Stimulated activated CD8-positive, alpha-beta memory T cell treated with anti-CD3 and anti-CD28 coated beads, Interleukin-7, amount 100 ng/mL, for 4 hours (primary cell): Measurements from ENCODE around the gene ASRGL1.
"Not testable (repeated sequence)": the region's sequence is repeated elsewhere in the genome, so short reads cannot be mapped to it uniquely, and the experiment has no call there.

Experiments used
- DNase-seq, 2 donors: peaks; one replicate each; pipeline ENCODE4 v3.0.0-alpha.2; 2020; ENCODE audit warnings: low read depth in 2 of 2

Gene ASRGL1

GRCh38 chr11:62337303-62338181 lies at the start of gene ASRGL1:
TSS of gene ASRGL1 (plus strand) at chr11:62337448. CDS start at chr11:62337978, 530 bp downstream.
- peak; percentile 58 to 71 for DNase-seq

DNA sequence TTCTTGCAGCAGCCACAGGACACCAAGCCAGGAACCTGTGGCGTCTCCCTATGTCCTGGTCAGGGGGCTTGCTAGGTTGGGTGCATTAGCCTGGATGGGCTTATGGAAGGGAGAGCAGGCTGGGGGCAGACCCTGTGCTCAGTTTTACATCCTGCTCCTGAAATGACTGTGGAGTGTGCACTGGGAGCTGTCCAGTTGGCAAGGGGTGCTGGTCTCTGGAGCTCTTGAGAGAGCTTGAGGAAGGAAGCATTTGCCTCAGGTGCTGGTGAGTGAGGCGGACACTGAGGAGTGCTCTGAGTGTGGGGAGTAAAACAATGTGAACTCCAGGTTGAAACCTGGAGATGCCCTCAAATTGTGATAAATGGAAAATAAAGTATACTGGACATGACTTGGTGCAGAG lies 41.7 kb upstream of the ASRGL1 start:
- DNase-seq, result no peak

- DNase-seq, result no peak
These were observed 38.3 kb upstream of the ASRGL1 start, which contains the start of gene SCGB1D4 for GRCh38 chr11:62298975-62299374. TSS of gene SCGB1D4 (minus strand) at chr11:62299075. CDS start at chr11:62299010, 65 bp downstream.

DNA sequence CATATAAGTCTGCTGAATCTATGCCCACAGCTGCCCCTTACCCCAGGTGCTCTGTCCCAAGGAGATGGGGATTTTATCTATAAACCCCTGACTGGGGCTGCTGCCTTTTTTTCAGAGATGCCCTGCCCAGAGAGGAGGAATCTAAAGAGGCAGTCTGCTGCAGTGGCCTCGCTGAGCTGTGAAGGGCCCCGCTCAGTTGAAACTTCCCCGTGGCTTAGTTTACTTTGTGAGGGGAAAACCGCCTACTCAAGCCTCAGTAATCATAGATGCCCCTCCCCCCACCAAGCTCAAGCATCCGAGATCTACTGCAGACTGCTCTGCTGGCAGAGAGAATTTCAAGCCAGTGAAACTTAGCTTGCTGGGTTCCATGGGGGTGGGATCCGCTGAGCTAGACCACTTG lies 31.0 kb upstream of the ASRGL1 start:
- no peak for DNase-seq

- DNase-seq, result no peak
These were observed 29.3 kb upstream of the ASRGL1 start for GRCh38 chr11:62307950-62308349.

- no peak for DNase-seq
These were observed 27.3 kb upstream of the ASRGL1 start for GRCh38 chr11:62309991-62310390.

DNA sequence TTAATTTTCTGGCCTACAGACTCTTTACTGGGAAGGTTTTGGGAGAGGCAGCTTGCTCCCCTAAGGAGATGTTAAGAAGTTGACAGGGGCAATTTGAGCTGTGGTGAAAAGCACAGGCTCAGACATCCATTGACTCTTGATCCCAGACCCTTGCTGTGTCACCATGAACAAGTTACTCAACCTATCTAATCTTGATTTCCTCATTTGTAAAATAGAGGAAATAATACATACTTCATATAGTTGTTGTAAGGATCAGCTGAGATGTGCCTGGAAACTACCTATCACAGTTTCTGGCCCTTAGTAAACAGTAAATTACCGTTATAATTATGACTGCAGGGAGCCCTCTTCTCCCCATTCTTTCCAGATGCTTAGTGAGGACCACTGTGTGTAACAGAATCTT lies 21.8 kb upstream of the ASRGL1 start:
- DNase-seq, result no peak

DNA sequence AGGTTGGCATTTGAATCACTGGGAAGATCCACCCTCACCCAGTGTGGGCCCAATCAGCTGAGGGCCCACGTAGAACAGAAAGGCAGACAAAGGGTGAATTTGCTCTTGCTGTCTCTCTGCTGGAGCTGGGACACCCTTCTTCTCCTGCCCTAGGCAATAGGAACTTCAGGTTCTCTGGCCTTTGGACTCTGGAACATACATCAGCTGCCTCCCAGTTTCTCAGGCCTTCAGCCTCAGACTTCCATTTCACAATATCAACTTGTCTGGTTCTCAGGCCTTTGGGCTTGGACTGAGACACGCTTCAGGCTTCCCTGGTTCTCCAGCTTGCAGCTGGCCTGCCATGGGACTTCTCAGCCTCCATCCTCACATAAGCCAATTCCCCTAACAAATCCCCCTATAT lies 14.7 kb upstream of the ASRGL1 start:
- DNase-seq, result no peak

- peak; percentile 14 to 20 for DNase-seq
These were observed 12.3 kb upstream of the ASRGL1 start for GRCh38 chr11:62324731-62325556.

- not testable (repeated sequence) for DNase-seq
These were observed 11.5 kb upstream of the ASRGL1 start for GRCh38 chr11:62325781-62326180.

DNA sequence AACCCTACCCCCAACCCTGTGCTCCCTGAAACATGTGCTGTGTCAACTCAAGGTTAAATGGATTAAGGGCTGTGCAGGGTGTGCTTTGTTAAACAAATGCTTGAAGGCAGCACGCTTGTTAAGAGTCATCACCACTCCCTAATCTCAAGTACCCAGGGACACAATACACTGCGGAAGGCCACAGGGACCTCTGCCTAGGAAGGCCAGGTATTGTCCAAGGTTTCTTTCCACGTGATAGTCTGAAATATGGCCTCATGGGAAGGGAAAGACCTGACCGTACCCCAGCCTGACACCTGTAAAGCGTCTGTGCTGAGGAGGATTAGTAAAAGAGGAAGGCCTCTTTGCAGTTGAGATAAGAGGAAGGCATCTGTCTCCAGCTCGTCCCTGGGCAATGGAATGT lies 10.5 kb upstream of the ASRGL1 start:
- not testable (repeated sequence) for DNase-seq

- DNase-seq, result not testable (repeated sequence)
These were observed 9.7 kb upstream of the ASRGL1 start for GRCh38 chr11:62327541-62327940.

DNA sequence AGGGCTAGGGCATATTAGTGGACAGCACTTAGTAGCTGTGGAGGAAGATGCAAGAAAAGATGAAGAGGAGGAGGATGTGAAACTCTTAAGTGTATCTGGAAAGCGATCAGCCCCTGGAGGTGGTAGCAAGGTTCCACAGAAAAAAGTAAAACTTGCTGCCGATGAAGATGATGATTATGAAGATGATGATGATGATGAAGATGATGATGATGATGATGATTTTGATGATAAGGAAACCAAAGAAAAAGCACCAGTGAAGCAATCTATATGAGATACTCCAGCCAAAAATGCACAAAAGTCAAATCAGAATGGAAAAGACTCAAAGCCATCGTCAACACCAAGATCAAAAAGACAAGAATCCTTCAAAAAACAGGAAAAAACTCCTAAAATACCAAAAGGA lies 6.0 kb upstream of the ASRGL1 start:
- not testable (repeated sequence) for DNase-seq

- no peak for DNase-seq
These were observed 3.5 kb upstream of the ASRGL1 start for GRCh38 chr11:62333768-62334167.

- not testable (repeated sequence) for DNase-seq
These were observed 322 bp upstream of the ASRGL1 start for GRCh38 chr11:62336949-62337302.

DNA sequence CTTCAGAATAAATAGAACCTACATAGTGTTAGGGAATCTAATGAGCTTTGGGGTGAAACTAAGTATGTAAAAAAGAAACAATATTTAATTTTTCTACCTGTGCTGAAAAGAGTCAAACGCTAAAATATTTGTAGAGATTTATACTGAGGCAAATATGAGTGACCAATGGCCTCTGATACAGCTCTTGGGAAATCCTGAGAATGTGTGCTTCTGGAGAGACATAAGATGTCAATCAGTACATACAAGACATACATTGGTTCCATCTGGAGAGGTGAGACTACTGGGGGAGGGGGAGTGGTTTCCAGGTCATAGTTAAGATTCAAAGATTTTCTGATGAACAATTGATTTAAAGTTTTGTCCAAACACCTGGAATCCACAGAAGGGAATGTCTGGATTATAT lies 970 bp downstream of the ASRGL1 start:
- DNase-seq, result no peak

GRCh38 chr11:62340269-62340901 lies 3.1 kb downstream of the ASRGL1 start:
- DNase-seq, result peak; percentile 20 to 43

DNA sequence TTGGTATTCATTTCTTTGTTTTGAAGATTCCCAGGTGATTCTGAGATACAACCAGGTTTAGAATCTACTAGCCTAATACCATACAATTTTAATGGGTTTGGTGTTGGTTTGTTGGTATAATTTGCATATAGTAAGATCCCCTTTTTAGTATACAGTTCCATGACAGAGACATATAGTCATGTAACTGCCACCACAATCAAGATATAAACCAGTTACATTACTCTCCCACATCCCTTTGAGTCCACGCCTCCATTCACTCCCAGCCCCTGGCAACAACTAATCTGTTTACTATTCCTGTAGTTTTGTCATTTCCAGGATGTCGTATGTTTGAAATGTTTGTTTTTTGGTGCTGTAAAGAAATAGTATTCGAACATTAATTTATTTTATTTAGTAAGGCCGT lies 4.3 kb downstream of the ASRGL1 start:
- no peak for DNase-seq

DNA sequence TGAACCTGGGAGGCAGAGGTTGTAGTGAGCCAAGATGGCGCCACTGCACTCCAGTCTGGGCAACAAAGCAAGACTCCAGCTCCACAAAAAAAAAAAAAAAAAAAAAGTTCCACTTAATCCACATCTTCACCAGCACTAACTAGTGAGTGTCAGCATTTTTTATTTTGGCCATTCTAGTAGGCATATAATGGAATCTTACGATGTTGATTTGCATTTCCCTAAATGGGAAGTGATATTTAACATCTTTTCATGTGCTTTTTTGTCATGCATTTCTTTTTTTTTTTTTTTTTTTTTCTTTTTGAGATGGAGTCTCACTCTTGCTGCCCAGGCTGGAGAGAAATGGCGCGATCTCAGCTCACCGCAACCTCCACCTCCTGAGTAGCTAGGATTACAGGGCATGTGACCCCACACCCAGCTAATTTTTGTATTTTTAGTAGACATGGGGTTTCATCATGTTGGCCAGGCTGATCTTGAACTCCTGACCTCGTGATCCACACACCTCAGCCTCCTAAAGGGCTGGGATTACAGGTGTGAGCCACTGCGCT lies 6.5 kb downstream of the ASRGL1 start:
- not testable (repeated sequence) for DNase-seq

DNA sequence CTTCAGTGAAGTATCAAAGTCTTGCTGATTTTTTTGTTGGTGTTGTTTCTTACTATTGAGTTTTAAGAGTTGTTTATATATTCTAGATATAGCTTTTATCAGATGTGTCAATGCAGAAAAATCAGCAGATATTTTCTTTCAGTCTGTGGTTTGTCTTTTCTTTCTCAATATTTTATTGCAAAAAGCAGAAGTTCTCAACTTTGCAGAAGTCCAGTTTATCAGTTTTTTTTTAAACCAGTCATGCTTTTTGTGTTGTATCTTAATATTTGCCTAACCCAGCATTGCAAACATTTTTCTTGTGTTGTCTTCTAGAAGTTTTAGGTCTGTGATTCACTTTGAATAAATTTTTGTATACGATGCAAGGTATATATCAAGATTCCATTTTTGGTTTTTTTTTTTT lies 7.0 kb downstream of the ASRGL1 start:
- DNase-seq, result no peak

- DNase-seq, result no peak
These were observed 8.6 kb downstream of the ASRGL1 start for GRCh38 chr11:62345861-62346260.
